RWPE1 (cell line): ENCODE measurements around the gene PRMT5.
"Not testable (repeated sequence)": the region's sequence is repeated elsewhere in the genome, so short reads cannot be mapped to it uniquely, and the experiment has no call there.

ENCODE experiments used
- CTCF ChIA-PET: fragments of 350-600 bp; sonication (Branson Sonifier 250); formaldehyde crosslinking; extraction: SDS; loops from one replicate; lab custom pipeline; 2021; lab: Yijun Ruan, JAX
- POLR2A ChIA-PET: fragments of 400-600 bp; formaldehyde crosslinking; extraction: SDS; loops from one replicate; lab custom pipeline; 2020; ENCODE audit warnings: antibody characterized with exemption; ENCODE audit not compliant: low non-redundant PET; lab: Yijun Ruan, JAX
- DNase-seq: peaks from one replicate; pipeline ENCODE4 v3.0.0; 2012; ENCODE audit warnings: low spot score
- H3K27ac ChIP-seq: fragments of 450-650 bp; 2 replicates; pipeline ENCODE4 v1.5.1; 2017
- TF ChIP-seq, protein P1 (sequence below): fragments of 450-650 bp; conservative IDR thresholded peaks from 2 replicates; pipeline ENCODE4 v1.5.1; 2017; ENCODE audit warnings: low read depth, mild to moderate bottlenecking

Gene PRMT5

DNA sequence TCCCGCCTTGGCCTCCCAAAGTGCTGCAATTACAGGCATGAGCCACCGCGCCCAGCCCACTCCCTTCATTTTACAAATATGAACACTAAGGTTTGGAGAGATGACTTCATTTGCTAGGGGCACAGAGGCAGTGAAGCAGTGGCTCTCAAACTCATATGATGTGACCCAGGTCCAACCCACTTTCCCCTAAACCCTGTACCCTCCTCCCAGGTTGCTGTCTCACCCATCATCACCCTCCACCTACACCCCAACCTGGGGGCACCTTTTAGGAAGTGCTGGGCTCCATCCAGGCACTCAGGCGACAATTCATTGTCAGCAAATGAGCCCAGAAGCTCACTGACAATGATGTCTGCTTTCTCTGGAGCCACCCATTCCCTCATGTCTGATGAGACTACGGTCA, 5.4 kb downstream of the PRMT5 start:
- no peak for DNase-seq
- TF ChIP-seq, protein P1, sequence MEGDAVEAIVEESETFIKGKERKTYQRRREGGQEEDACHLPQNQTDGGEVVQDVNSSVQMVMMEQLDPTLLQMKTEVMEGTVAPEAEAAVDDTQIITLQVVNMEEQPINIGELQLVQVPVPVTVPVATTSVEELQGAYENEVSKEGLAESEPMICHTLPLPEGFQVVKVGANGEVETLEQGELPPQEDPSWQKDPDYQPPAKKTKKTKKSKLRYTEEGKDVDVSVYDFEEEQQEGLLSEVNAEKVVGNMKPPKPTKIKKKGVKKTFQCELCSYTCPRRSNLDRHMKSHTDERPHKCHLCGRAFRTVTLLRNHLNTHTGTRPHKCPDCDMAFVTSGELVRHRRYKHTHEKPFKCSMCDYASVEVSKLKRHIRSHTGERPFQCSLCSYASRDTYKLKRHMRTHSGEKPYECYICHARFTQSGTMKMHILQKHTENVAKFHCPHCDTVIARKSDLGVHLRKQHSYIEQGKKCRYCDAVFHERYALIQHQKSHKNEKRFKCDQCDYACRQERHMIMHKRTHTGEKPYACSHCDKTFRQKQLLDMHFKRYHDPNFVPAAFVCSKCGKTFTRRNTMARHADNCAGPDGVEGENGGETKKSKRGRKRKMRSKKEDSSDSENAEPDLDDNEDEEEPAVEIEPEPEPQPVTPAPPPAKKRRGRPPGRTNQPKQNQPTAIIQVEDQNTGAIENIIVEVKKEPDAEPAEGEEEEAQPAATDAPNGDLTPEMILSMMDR: no peak
- H3K27ac ChIP-seq: 0 out of 2 replicates have a peak overlapping the region, but pooled peaks have one; percentile 7
- POLR2A ChIA-PET: no interaction called here
- CTCF ChIA-PET: no interaction called here

DNA sequence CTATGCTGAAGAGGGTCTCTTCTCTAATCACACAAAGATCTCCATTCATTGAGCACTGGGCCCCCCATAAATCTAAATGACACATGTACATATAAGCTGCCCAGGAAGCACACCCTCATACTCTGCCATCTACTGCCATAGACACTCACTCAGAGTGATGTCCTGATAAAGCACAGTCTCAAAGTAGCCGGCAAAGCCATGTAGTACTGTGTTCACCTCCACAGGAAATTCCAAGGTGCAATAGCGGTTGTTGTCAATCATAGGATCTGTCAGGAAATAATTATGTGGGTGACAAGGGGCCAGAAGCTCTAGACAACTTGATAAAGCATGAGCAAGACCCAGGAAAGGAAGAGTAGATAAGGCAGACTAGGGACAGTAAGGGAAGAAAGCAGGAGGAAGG, 6.9 kb downstream of the PRMT5 start:
- POLR2A ChIA-PET: no interaction called here
- CTCF ChIA-PET: interaction anchor here (0.6 kb wide), 2 partner anchors 388 to 1377 kb away, joined by 3 read pairs; no protein-coding TSS in a partner anchor
- TF ChIP-seq, protein P1: no peak
- no peak overlapping the region for H3K27ac ChIP-seq
- no peak for DNase-seq

DNA sequence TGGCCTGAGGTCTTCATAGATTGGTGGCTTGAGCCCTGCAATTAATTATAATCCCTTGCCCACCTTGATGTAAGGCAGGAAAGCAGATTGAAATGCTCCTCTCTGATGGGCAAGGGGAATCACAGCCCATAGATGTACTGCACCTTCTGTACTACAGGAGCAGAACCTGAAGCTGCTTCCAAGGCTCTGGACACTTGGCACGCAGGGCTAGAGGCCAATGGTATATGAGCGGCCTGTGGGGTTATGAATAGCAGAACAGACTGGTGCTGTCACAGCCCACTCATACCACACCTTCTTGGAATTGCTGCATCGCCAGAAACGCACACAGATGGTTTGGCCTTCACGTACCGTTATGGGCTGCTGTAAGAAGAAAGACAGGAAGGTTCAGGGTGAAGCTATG, 8.5 kb downstream of the PRMT5 start:
- CTCF ChIA-PET: interaction anchor here (0.6 kb wide), 1 partner anchor 21 kb away, joined by 5 read pairs; no protein-coding TSS in a partner anchor
- DNase-seq: no peak
- TF ChIP-seq, protein P1: no peak
- H3K27ac ChIP-seq: peak overlapping the region; percentile 38
- POLR2A ChIA-PET: interaction anchor here (1.7 kb wide), 1 partner anchor 9 kb away, joined by 4 read pairs; the partner anchor contains the start of gene PRMT5

DNA sequence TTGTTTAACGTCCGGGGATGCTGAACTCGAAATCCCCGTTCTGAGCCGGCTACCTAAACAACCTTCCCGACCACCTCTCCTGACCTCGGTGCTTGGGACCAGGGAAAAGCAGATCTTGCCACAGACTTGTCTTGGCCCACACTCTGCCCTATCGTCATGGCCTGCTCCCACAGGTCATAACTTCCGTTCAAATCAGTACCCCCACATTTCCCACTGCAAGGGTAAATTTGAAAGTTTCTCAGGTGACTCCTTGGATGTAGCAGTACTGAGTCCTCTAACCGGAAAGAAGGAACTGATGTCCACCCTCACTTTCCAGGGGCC, 9.6 kb downstream of the PRMT5 start:
- TF ChIP-seq, protein P1: no peak
- DNase-seq: no peak
- ChIA-PET CTCF (interaction anchor here (0.6 to 1.4 kb wide), 2 partner anchors 19 to 67 kb away, joined by 4 to 7 read pairs; no protein-coding TSS in a partner anchor), POLR2A (interaction anchor here (0.5 kb wide), 1 partner anchor 8 kb away, joined by 4 read pairs; no protein-coding TSS in a partner anchor)
- peak overlapping the region; percentile 94 for H3K27ac ChIP-seq

DNA sequence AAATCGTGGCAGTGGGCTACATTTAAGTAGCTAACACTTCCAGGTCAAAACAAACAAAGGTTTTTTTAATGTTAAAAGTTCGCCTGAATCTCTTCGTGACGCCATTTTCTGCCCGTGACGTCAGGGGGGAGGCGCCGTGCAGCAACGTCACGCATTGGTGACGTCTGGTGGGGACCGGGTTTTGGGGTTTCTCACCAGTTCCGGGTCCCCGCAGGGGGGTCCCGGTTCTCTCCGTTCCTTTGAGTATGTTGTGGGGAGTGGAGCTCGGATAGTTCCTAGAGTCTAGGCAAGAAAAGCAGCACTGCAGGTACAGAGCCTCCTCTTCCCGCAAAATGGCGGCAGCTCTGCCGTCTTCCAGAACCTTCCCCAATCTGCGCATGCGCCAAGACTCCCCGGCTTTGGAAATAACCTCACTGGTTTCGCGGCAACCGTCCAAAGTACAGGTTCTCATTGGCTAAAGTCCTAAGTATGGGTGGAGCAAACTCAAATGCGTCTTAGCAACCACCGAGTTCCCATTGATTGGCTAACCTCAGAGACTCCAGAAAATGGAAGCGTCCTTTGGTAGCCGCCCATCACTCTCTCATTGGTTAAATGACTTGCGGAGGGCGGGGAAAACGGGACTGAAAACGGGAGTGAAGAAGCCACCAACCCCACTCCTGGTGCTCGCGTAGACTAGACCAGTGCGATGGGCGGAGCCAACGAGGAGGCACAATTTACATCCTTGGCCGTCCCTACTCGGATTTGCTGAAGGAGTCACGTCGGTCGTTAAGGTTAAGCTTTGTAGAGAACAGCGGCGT, 10.2 kb downstream of the PRMT5 start, which contains the start of gene RBM23:
TSS of gene RBM23 (minus strand) at position 346 of the 797 bp plus-strand sequence.
- DNase-seq: peak; percentile 97
- TF ChIP-seq, protein P1: no peak
- ChIA-PET POLR2A (interaction anchor here (0.5 kb wide), 1 partner anchor 8 kb away, joined by 4 read pairs; no protein-coding TSS in a partner anchor), CTCF (interaction anchor here (1.4 kb wide), 1 partner anchor 68 kb away, joined by 7 read pairs; no protein-coding TSS in a partner anchor)
- H3K27ac ChIP-seq: peak within 1 kb of the TSS; percentile 94

DNA sequence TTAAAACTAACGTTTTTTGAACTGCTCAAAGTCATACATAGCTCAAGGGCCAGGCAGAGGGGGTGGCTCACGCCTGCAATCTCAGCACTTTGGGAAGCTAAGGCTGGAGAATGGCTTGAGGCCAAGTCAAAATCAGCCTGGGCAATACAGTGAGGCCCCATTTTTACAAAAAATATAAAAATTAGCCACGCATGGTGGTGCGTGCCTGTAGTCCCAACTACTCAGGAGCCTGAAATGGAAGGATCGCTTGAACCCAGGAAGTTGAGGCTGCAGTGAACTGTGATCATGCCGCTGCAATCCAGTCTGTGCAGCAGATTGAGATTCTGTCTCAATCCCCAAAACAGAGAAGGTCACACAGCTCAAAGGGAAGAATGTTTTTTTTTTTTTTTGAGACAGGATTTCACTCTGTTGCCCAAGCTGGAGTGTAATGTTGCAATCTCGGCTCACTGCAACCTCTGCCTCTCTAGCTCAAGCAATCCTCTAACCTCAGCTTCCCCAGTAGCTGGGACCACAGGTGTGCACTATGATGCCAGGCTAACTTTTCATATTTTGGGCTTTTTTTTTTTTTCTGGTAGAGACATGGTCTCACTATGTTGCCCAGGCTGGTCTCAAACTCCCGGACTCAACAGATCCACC, 13.2 kb downstream of the PRMT5 start:
- DNase-seq: no peak
- H3K27ac ChIP-seq: peak overlapping the region; percentile 41
- TF ChIP-seq, protein P1: no peak
- CTCF ChIA-PET: interaction anchor here (0.6 to 1.6 kb wide), 4 partner anchors 16 to 44 kb away, joined by 3 to 6 read pairs (median 4); partner anchors contain the start of gene LRP10
- POLR2A ChIA-PET: interaction anchor here (0.6 to 1.2 kb wide), 3 partner anchors 34 to 47 kb away, joined by 4 to 6 read pairs (median 5); partner anchors contain the start of gene LRP10

DNA sequence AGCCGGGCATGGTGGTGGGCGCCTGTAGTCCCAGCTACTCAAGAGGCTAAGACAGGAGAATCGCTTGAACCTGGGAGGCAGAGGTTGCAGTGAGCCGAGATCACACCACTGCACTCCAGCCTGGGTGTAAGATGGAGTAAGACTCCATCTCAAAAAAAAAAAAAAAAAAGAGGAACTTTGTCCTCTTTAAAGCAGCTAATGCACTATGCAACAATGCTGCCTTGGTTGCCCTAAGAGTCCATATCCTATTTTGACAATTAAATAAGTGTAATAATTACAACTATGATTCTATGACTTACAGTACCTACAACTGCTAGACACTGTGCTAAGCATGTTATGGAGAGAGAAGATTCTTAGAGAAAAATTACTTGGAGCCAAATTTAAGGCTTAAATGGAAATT, 14.3 kb downstream of the PRMT5 start:
- POLR2A ChIA-PET: interaction anchor here (0.6 kb wide), 1 partner anchor 31 kb away, joined by 5 read pairs; no protein-coding TSS in a partner anchor
- not testable (repeated sequence) for DNase-seq, H3K27ac ChIP-seq
- CTCF ChIA-PET: interaction anchor here (0.6 to 1.6 kb wide), 4 partner anchors 42 to 143 kb away, joined by 4 to 7 read pairs (median 6); partner anchors contain the start of gene LRP10
